CD4-positive, alpha-beta T cell treated with Interleukin-2 at 100 ng/mL for 4 hours (primary cell): ENCODE data around the gene EPN1.
"Not testable (repeated sequence)": the region's sequence is repeated elsewhere in the genome, so short reads cannot be mapped to it uniquely, and the experiment has no call there.

Source experiments
- DNase-seq: peaks from one replicate; pipeline ENCODE4 v3.0.0-alpha.2; 2020; ENCODE audit warnings: low spot score

The EPN1 gene

GRCh38 chr19:55720214-55720746 lies 45.3 kb downstream of the EPN1 start:
- no peak for DNase-seq

GRCh38 chr19:55720801-55721200 lies 45.8 kb downstream of the EPN1 start:
- DNase-seq: no peak

GRCh38 chr19:55723491-55723890 lies 48.5 kb downstream of the EPN1 start:
- no peak for DNase-seq

- not testable (repeated sequence) for DNase-seq
Observed at GRCh38 chr19:55730378-55730777, 55.4 kb downstream of the EPN1 start.

- DNase-seq: no peak
Observed at GRCh38 chr19:55738302-55738701, 63.3 kb downstream of the EPN1 start, which contains the start of gene NLRP9. Gene NLRP9 (minus strand): TSS chr19:55738402. CDS start chr19:55738374, 28 bp downstream.

- DNase-seq: no peak
Observed at GRCh38 chr19:55750715-55751114, 75.7 kb downstream of the EPN1 start.

GRCh38 chr19:55753401-55753800 lies 78.4 kb downstream of the EPN1 start:
- no peak for DNase-seq

- DNase-seq: not testable (repeated sequence)
Observed at GRCh38 chr19:55756808-55757207, 81.8 kb downstream of the EPN1 start.

GRCh38 chr19:55758797-55759196 lies 83.8 kb downstream of the EPN1 start, which contains the start of gene RFPL4A:
Gene RFPL4A (plus strand): TSS chr19:55759097. CDS start chr19:55761801, 2,704 bp downstream.
- not testable (repeated sequence) for DNase-seq
